OCI-LY1 (cell line): ENCODE data around the gene TCN1.

Experiments used
- H2AFZ ChIP-seq: fragments of 200-600 bp; sonication (generic), shearing (Covaris generic); 2 replicates; pipeline ENCODE4 v1.6.0; 2014; ENCODE audit warnings: antibody characterized with exemption, mild to moderate bottlenecking, low read length
- H3F3A ChIP-seq: fragments of 200-600 bp; sonication (generic), shearing (Covaris generic); 2 replicates; pipeline ENCODE4 v1.6.0; 2014; ENCODE audit warnings: mild to moderate bottlenecking, antibody characterized with exemption, low read length, moderate library complexity; ENCODE audit not compliant: insufficient read depth
- H3K27ac ChIP-seq: fragments of 200-600 bp; sonication (generic); 2 replicates; pipeline ENCODE4 v1.5.1; 2014; ENCODE audit warnings: low read length, mixed run types, mild to moderate bottlenecking, low read depth; ENCODE audit not compliant: poor library complexity, severe bottlenecking
- H3K27me3 ChIP-seq: fragments of 200-600 bp; sonication (generic); 2 replicates; pipeline ENCODE4 v1.6.0; 2014; ENCODE audit warnings: antibody characterized with exemption, mild to moderate bottlenecking, low read length, moderate library complexity; ENCODE audit not compliant: insufficient read depth
- H3K36me3 ChIP-seq: fragments of 200-600 bp; sonication (generic); 2 replicates; pipeline ENCODE4 v1.6.1; 2014; ENCODE audit warnings: mild to moderate bottlenecking, antibody characterized with exemption, low read length, moderate library complexity, mixed read lengths; ENCODE audit not compliant: insufficient read depth
- H3K4me1 ChIP-seq: fragments of 200-600 bp; sonication (generic); 2 replicates; pipeline ENCODE4 v1.5.1; 2014; ENCODE audit warnings: mild to moderate bottlenecking, low read length, moderate library complexity; ENCODE audit not compliant: insufficient read depth, severe bottlenecking
- H3K4me2 ChIP-seq: fragments of 200-600 bp; sonication (generic), shearing (Covaris generic); 2 replicates; pipeline ENCODE4 v1.6.1; 2014; ENCODE audit warnings: low read length
- H3K4me3 ChIP-seq: fragments of 200-600 bp; sonication (generic); 2 replicates; pipeline ENCODE4 v1.5.1; 2014; ENCODE audit warnings: low read length, low read depth, mild to moderate bottlenecking, mixed read lengths; ENCODE audit not compliant: poor library complexity, severe bottlenecking
- H3K79me2 ChIP-seq: fragments of 200-600 bp; shearing (Covaris generic); 2 replicates; pipeline ENCODE4 v1.6.1; 2016; ENCODE audit warnings: mixed run types, low read length, mixed read lengths; ENCODE audit not compliant: insufficient read depth
- H3K9ac ChIP-seq: fragments of 200-600 bp; sonication (generic), shearing (Covaris generic); 2 replicates; pipeline ENCODE4 v1.6.1; 2014; ENCODE audit warnings: mild to moderate bottlenecking, low read length, mixed read lengths
- H3K9me2 ChIP-seq: fragments of 200-600 bp; sonication (generic), shearing (Covaris generic); 2 replicates; pipeline ENCODE4 v1.6.1; 2014; ENCODE audit warnings: low read depth, mild to moderate bottlenecking, low read length, mixed read lengths
- H3K9me3 ChIP-seq: fragments of 200-600 bp; shearing (Covaris generic); 2 replicates; pipeline ENCODE4 v1.6.1; 2014; ENCODE audit warnings: low read length, mixed read lengths
- H4K20me1 ChIP-seq: fragments of 200-600 bp; sonication (generic), shearing (Covaris generic); 2 replicates; pipeline ENCODE4 v1.6.0; 2016; ENCODE audit warnings: mild to moderate bottlenecking, low read length; ENCODE audit not compliant: insufficient read depth
- CTCF ChIP-seq: fragments of 200-600 bp; sonication (generic), shearing (Covaris generic); IDR thresholded peaks from 2 replicates; pipeline ENCODE4 v1.5.1; 2017; ENCODE audit warnings: mild to moderate bottlenecking, antibody characterized with exemption, low read length, moderate library complexity, mixed read lengths
- EZH2 ChIP-seq: fragments of 200-600 bp; sonication (generic), shearing (Covaris generic); IDR thresholded peaks from 2 replicates; pipeline ENCODE4 v1.8.0; 2017; ENCODE audit warnings: borderline replicate concordance, mixed run types, mild to moderate bottlenecking, antibody characterized with exemption, low read length, moderate library complexity, mixed read lengths

Gene TCN1

GRCh38 chr11:59814021-59814420, 52.3 kb downstream of the TCN1 start:
- Histone ChIP-seq H3K9me3 (no peaks in the 10 kb centered on the region), H3K36me3 (peaks cover 3% of the 10 kb centered on the region; the same call in 1 of the 2 replicates), H3F3A (no peaks in the 10 kb centered on the region), H3K79me2 (peaks cover 9% of the 10 kb centered on the region), H3K4me2 (peak overlapping the region; percentile 25; the same call in 1 of the 2 replicates), H4K20me1 (no peaks in the 10 kb centered on the region), H2AFZ (peak overlapping the region; percentile 35; the same call in 1 of the 2 replicates), H3K9me2 (no peaks in the 10 kb centered on the region), H3K27me3 (no peaks in the 10 kb centered on the region), H3K9ac (peak overlapping the region; percentile 19; the same call in 1 of the 2 replicates), H3K4me1 (peaks cover 75% of the 10 kb centered on the region), H3K27ac (peak overlapping the region; percentile 91), H3K4me3 (no peak overlapping the region)
- TF ChIP-seq EZH2, result no peak
- no peak for TF ChIP-seq CTCF

- peak overlapping the region; percentile 22 for H3K27ac ChIP-seq
- no peaks in the 10 kb centered on the region for H3K9me3 ChIP-seq
- peaks cover 9% of the 10 kb centered on the region for H3K79me2 ChIP-seq
- H4K20me1 ChIP-seq, result no peaks in the 10 kb centered on the region
- no peak overlapping the region for H3K4me2 ChIP-seq
- peaks cover 75% of the 10 kb centered on the region for H3K4me1 ChIP-seq
- peaks cover 9% of the 10 kb centered on the region; the same call in 1 of the 2 replicates for H3K36me3 ChIP-seq
- no peak overlapping the region for H3K4me3 ChIP-seq
- no peak overlapping the region for H3K9ac ChIP-seq
- H3K27me3 ChIP-seq, result no peaks in the 10 kb centered on the region
- no peaks in the 10 kb centered on the region for H3K9me2 ChIP-seq
- no peak for TF ChIP-seq EZH2
- no peak for TF ChIP-seq CTCF
- no peak overlapping the region for H2AFZ ChIP-seq
- no peaks in the 10 kb centered on the region for H3F3A ChIP-seq
Measured at GRCh38 chr11:59813364-59813763, 52.9 kb downstream of the TCN1 start.

GRCh38 chr11:59812220-59812619, 54.1 kb downstream of the TCN1 start:
- no peak for TF ChIP-seq CTCF
- TF ChIP-seq EZH2, result no peak
- no peaks in the 10 kb centered on the region for H3K9me2 ChIP-seq
- H4K20me1 ChIP-seq, result no peaks in the 10 kb centered on the region
- H3K36me3 ChIP-seq, result peaks cover 21% of the 10 kb centered on the region
- H3K4me2 ChIP-seq, result no peak overlapping the region
- no peak overlapping the region for H2AFZ ChIP-seq
- no peak overlapping the region for H3K27ac ChIP-seq
- H3K27me3 ChIP-seq, result no peaks in the 10 kb centered on the region
- H3K9ac ChIP-seq, result no peak overlapping the region
- H3K4me1 ChIP-seq, result peaks cover 64% of the 10 kb centered on the region
- no peaks in the 10 kb centered on the region for H3F3A ChIP-seq
- H3K9me3 ChIP-seq, result no peaks in the 10 kb centered on the region
- H3K79me2 ChIP-seq, result peaks cover 9% of the 10 kb centered on the region
- no peak overlapping the region for H3K4me3 ChIP-seq
